Measurements from ENCODE around the gene CACNB2.

The CACNB2 gene

GRCh38 chr10:18278181-18278580 is 138.0 kb downstream of the CACNB2 start:
- DNase-seq (ENCODE audit: low read depth in 4 of 4, low spot score in 1 of 4): no peak

GRCh38 chr10:18279173-18279572 is 138.9 kb downstream of the CACNB2 start:
- DNase-seq (ENCODE audit: low read depth in 4 of 4, low spot score in 1 of 4): no peak

GRCh38 chr10:18282094-18282493 is 141.9 kb downstream of the CACNB2 start:
- DNase-seq (ENCODE audit: low read depth in 4 of 4, low spot score in 1 of 4): no peak

- no peak for DNase-seq (ENCODE audit: low read depth in 4 of 4, low spot score in 1 of 4)
Observed at GRCh38 chr10:18290651-18291313, 150.6 kb downstream of the CACNB2 start.

- DNase-seq (ENCODE audit: low read depth in 4 of 4, low spot score in 1 of 4): no peak
Observed at GRCh38 chr10:18293536-18294510, 153.6 kb downstream of the CACNB2 start.

GRCh38 chr10:18294633-18295032 is 154.4 kb downstream of the CACNB2 start:
- DNase-seq (ENCODE audit: low read depth in 4 of 4, low spot score in 1 of 4): no peak

- DNase-seq (ENCODE audit: low read depth in 4 of 4, low spot score in 1 of 4): no peak
Observed at GRCh38 chr10:18297659-18298058, 157.4 kb downstream of the CACNB2 start.

GRCh38 chr10:18298256-18298655 is 158.0 kb downstream of the CACNB2 start:
- no peak for DNase-seq (ENCODE audit: low read depth in 4 of 4, low spot score in 1 of 4)

GRCh38 chr10:18303851-18304801 is 163.9 kb downstream of the CACNB2 start:
- DNase-seq (ENCODE audit: low read depth in 4 of 4, low spot score in 1 of 4): no peak

- no peak for DNase-seq (ENCODE audit: low read depth in 4 of 4, low spot score in 1 of 4)
Observed at GRCh38 chr10:18306031-18306430, 165.8 kb downstream of the CACNB2 start.

GRCh38 chr10:18308600-18308999 is 168.4 kb downstream of the CACNB2 start:
- DNase-seq (ENCODE audit: low read depth in 4 of 4, low spot score in 1 of 4): no peak

GRCh38 chr10:18310761-18311160 is 170.5 kb downstream of the CACNB2 start:
- no peak for DNase-seq (ENCODE audit: low read depth in 4 of 4, low spot score in 1 of 4)

GRCh38 chr10:18312374-18313139 is 172.3 kb downstream of the CACNB2 start:
- DNase-seq (ENCODE audit: low read depth in 4 of 4, low spot score in 1 of 4): no peak

- DNase-seq (ENCODE audit: low read depth in 4 of 4, low spot score in 1 of 4): no peak
Observed at GRCh38 chr10:18313140-18313530, 172.9 kb downstream of the CACNB2 start.

GRCh38 chr10:18313626-18314025 is 173.4 kb downstream of the CACNB2 start:
- no peak for DNase-seq (ENCODE audit: low read depth in 4 of 4, low spot score in 1 of 4)

GRCh38 chr10:18319628-18320027 is 179.4 kb downstream of the CACNB2 start:
- no peak for DNase-seq (ENCODE audit: low read depth in 4 of 4, low spot score in 1 of 4)

GRCh38 chr10:18321371-18321770 is 181.1 kb downstream of the CACNB2 start:
- DNase-seq (ENCODE audit: low read depth in 4 of 4, low spot score in 1 of 4): no peak

- DNase-seq (ENCODE audit: low read depth in 4 of 4, low spot score in 1 of 4): no peak
Observed at GRCh38 chr10:18323916-18324315, 183.7 kb downstream of the CACNB2 start.

- no peak for DNase-seq (ENCODE audit: low read depth in 4 of 4, low spot score in 1 of 4)
Observed at GRCh38 chr10:18325410-18325809, 185.2 kb downstream of the CACNB2 start.

GRCh38 chr10:18325889-18326531 is 185.8 kb downstream of the CACNB2 start:
- no peak for DNase-seq (ENCODE audit: low read depth in 4 of 4, low spot score in 1 of 4)

Measured in stimulated activated CD4-positive, alpha-beta T cell treated with anti-CD3 and anti-CD28 coated beads, Interleukin-1b, Interleukin-23, amount 100 ng/mL, for 24 hours (primary cell).